22Rv1 (cell line): ENCODE measurements around the gene SDK1.

Source experiments
- H3K27ac ChIP-seq: fragments of 450-650 bp; 2 replicates; pipeline ENCODE4 v1.5.1; 2017
- CTCF ChIP-seq: fragments of 450-650 bp; IDR thresholded peaks from 2 replicates; pipeline ENCODE4 v1.5.1; 2017; ENCODE audit warnings: mild to moderate bottlenecking
- ZFX ChIP-seq: fragments of 450-650 bp; IDR thresholded peaks from 2 replicates; pipeline ENCODE4 v1.6.1; 2017; ENCODE audit warnings: antibody characterized with exemption, borderline replicate concordance

SDK1 gene

GRCh38 chr7:4029941-4030340, 728.9 kb downstream of the SDK1 start:
- TF ChIP-seq ZFX: no peak
- TF ChIP-seq CTCF: no peak
- no peak overlapping the region for H3K27ac ChIP-seq

- TF ChIP-seq CTCF (no peak), ZFX (no peak)
- H3K27ac ChIP-seq: no peak overlapping the region
Measured at GRCh38 chr7:4030346-4030950, 729.4 kb downstream of the SDK1 start.

DNA sequence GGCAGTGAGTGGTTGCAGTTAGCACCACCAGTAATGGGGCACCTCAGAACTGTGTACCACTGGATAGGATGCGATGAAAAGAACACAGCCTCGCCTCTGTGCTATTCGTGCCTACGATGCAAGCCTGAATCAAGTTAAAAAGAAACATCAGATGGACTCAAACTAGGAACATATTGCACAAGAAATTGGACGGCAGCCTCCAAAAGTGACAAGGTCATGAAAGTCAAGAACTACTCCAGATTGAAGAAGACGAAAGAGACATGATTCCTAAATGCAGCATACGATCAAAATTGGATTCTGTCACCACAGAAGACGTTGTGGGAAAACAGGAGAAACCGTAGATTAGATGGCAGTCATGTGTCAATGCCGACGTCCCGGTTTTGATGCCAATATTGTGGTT, 732.9 kb downstream of the SDK1 start:
- no peak overlapping the region for H3K27ac ChIP-seq
- TF ChIP-seq ZFX (no peak), CTCF (no peak)

- no peak overlapping the region for H3K27ac ChIP-seq
- TF ChIP-seq ZFX: no peak
- TF ChIP-seq CTCF: no peak
Measured at GRCh38 chr7:4037308-4037707, 736.3 kb downstream of the SDK1 start.

DNA sequence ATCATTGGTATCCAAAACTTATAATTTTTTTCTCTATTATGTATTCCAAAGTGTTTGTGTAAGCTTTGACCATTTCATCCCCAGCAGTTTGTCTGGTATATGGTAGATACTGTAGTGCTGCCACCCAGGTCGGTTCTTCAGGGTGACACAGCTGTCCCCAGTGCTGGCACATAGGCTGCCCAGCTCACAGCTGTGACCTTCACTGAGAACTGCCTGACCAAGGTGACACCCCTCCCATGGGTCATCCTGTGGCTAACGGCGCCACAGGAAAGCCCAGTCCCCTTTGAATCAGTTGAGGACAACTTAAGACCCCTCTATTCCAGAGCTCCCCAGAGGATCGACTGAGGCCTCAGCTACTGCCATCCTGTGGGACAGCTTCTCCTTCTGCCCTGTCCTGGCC, 736.8 kb downstream of the SDK1 start:
- H3K27ac ChIP-seq: no peak overlapping the region
- TF ChIP-seq ZFX: no peak
- TF ChIP-seq CTCF: no peak

DNA sequence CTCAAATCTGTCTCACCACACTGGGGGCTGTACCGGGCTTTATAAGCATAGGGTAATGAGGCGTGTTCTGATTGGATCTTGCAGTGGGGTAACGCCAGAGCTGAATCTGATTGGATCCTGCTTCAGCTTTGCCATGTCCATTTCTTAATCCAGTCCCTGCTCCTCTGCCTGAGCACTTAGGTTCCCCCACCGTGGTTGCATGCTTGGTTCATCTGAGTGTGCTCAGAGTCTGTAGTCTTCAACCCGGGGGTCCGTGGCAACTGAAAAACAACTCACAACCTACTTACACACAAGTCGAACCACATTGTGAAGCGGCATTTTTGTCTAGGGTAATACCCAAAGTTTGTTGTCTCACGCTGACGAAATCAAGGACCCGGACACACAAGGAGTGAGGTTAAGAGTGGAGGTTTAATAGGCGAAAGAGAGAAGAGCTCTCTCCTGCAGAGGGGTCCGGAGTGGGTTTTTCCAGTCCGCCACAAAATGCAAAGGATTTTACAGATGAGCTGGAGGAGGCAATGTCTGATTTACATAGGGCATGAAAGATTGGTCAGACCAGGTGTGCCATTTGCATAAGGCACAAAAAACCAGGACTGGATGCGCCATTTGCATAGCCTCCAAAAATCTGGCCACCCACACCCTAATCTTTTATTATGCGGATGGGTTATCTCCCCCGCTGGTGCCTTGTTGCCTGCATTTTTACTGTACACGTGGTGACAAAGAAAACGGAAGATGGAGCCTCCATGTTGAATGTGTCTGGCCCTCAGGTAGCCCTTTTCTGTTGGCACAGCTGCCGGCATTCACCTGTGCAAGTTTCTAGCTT, 739.3 kb downstream of the SDK1 start:
- TF ChIP-seq CTCF (no peak), ZFX (no peak)
- H3K27ac ChIP-seq: no peak overlapping the region

DNA sequence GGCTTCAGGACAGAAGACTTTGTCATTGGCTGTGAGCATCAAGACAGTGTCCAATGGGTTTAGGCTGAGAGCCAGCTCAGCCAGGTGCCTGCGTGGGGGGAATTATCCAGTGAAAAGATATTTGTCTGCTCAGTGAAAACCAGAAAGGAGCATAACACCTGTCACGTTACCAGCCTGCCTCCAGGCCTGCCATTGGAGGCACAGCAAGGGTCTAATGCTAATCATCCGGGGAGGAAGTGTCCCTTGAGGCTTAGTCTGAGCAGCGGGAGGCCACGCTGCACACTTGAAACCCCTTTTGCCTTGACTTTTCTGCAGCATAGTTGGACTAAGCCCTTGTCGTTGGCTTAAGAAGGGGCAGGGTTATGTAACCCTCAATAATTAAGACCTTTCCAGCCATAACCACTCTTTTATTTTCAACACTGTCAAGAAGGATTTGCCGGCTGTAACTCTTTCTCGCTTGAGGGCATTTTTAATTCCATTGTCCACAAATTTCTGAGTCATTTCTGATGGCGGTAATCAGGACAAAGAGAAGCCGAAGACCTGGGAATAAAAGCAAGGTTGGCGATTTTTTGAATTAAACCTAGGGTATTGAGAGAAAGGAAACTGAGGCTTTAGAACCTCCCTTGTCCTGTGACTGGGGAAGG, 741.5 kb downstream of the SDK1 start:
- H3K27ac ChIP-seq: no peak overlapping the region
- TF ChIP-seq ZFX (no peak), CTCF (no peak)
